Fibroblast of skin of left quadriceps (primary cell): ENCODE results near the gene RESP18.

Source experiments
- DNase-seq, 2 experiments: peaks; one replicate each; pipeline ENCODE4 v3.0.0-alpha.2; 2013; ENCODE audit warnings: low read depth in 2 of 2

The RESP18 gene

GRCh38 chr2:219332542-219332941 is at the start of gene RESP18:
Gene RESP18 (minus strand): TSS chr2:219332744.
- no peak for DNase-seq

DNA sequence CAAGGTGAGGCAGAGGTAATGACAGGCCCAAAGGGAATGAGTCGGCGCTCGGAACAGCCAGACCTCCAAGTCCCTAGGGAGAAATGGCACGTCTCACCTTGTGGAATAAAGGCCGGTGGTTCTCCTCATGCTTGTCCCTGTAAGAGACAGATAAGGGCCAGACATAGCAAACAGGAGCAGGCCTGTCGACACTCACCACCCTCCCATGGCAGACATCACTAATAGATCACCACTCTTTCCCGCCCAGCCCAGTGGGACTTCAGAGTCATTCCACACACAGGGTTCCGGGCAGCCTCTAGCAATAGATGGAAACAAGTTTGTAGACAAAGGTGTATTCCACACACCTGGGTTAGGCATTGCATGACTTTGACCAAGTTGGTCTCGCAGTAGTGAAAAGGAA is 48.9 kb upstream of the RESP18 start:
- DNase-seq = no peak

DNA sequence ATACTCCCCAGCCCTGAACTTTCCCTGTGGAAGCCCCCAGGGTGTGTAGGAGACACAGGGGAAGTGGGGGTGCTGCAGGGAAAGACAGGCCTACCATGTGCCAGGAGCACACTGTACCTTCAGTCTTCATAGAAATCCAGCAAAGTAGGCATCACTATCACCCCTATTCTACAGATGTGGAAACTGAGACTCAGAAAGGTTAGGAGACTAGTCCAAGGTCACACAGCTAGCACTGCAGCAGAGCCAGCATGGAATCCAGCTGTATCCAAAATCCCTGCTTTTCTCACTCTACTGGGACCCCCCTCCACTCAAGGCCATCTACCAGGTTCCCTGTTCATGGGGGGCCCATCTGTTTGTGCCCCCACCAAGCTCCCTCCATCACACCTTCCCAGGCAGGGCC is 48.4 kb upstream of the RESP18 start:
- no peak for DNase-seq

DNA sequence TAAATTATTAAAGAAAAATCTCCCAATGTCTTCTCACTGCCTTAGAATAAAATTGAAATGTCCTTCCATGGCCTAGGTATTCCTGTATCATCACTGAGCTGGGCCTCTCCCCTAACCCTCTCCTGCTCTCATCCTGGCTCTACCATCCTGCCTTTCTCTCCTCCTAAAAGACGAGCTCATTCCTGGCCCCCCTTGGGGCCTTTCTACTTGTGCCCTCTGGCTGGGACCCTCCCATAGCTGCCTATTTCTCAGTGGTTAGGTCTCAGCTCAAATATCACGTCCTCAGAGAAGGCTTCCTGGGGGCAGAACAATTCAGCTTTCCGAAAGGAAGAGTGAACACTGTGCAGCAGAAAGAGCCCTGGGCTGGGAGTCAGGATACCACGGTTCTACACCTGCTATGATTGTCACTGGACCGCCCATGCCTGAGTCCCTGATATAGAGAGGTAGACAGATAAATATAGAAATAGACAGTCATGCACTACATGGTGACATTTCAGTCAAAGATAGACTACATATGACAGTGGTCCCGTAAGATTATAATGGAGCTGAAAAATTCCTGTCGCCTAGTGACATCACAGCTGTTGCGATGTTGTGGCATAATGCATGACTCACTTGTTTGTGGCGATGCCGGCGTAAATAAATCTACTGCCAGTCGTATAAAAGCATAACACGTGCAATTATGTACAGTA is 45.8 kb upstream of the RESP18 start:
- no peak for DNase-seq

GRCh38 chr2:219369447-219369861 is 36.9 kb upstream of the RESP18 start:
- peak in 1 of 2 experiments; percentile 17 for DNase-seq

DNA sequence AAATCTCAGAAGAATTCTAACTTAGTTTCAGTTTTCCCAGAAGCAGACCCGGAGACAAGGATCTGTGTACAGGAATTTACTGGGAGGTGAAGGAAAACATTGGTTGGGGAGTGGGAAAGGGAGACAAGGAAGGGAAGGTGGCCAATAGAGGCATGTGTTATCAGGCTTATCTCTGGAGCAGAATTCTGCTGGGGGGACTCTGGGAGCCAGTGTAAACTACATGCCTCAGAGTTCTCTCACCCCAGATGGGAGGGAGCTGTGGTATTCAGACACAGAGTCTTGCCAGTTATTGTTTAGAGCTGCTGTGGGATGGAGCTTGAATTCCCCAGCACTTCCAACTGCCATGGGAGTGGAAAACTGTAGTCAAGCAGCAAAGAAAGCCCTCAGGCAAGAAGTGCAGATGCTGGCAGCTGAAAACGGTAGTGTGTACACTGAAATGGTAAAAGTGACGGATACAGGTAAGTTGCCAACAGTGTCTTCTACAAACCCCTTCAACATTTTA is 36.2 kb upstream of the RESP18 start:
- peak; percentile 35 to 37 for DNase-seq

DNA sequence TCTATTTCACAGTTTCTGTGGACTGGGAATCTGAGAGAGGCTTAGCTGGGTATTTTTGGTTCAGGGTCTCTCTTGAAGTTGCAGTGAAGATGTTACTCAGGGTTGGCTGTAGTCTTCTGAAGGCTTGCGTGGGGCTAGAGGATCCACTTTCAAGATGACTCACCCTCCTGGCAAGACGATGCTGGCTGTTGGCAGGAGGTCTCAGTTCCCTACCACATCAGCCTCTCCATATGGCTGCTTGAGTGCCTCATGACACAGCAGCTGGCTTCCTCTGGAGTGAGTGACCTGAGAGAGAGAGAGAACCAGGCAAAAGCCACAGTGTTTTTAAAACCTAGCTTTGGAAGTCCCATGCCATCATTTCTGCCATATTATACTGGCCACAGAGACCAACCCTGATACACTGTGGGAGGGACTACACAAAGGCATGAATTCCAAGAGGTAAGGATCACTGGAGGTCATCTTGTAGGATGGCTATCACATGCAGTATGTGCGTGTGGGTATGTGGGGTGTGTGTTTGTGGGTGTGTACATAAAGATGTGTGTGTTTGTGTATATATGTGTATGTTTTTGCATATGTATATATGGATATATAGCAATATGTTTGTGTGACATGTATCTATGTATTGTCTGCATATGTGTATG is 30.1 kb upstream of the RESP18 start:
- peak; percentile 84 to 86 for DNase-seq

GRCh38 chr2:219362072-219362471 is 29.5 kb upstream of the RESP18 start:
- DNase-seq = no peak

DNA sequence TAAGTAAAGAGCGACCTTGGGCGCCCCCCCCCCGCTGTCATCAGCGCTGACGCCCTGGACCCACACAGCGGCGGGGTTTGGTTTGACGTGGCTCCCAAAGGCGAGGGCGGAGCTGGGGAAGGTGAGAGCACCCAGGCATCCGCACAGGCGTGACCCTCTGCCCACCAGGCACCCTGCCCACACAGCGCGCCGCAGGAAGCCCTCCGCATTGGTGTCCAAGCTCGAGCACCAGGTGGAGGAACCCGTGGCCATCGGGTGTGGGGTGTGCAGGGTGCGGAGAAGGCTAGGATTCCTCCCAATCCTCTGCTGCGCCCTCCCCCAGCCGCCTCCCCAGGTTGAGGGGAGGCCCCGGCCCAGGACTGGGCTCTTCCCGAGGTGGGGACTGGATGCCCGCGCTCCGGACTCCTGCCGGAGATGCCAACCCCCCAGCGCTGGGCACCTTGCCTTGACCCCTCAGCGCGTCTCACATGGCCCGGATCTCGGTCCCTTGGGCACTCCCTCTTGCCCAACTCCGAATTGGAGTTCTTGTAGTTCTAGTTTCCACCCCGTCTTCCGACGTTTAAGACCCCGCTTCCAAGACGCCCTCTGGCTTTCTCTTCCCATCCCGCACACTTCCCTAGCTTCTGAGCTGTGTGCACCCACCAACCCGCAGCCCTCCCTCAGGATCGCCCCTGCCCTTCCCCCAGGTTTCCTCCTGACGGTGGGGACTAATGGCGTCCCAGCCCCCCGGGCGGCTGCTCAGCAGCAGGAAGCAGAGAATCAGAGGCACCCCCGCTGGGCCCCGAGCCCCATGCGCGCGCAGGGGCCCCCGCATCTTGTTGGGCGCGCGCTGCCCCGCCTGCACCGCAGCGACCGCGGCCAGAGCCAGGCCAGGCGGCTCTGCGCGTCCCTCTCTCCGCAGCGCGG is 25.9 kb upstream of the RESP18 start:
- no peak for DNase-seq

- DNase-seq = no peak
Measured at GRCh38 chr2:219356834-219357233, 24.3 kb upstream of the RESP18 start.

DNA sequence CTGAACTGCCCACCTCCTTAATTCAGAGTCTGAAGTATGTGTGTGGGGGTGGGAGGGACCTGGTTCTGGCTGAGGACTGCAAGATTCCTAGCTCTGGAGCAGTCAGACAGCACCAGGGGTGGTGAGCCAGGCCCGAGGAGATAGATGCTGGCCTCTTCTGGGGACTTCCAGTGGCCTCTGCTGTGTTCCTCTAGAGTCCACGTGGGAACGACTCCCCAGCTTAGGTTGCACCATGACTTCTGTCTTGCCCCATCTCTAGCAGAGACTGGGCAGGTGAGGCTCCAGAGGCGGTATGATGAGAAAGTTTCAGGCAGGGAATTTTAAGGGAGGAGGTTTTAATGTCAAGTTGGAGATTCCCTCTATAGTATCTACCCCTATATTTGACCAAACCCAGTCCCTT is 22.0 kb upstream of the RESP18 start:
- no peak for DNase-seq

- DNase-seq = no peak
Measured at GRCh38 chr2:219353129-219353528, 20.6 kb upstream of the RESP18 start.

DNA sequence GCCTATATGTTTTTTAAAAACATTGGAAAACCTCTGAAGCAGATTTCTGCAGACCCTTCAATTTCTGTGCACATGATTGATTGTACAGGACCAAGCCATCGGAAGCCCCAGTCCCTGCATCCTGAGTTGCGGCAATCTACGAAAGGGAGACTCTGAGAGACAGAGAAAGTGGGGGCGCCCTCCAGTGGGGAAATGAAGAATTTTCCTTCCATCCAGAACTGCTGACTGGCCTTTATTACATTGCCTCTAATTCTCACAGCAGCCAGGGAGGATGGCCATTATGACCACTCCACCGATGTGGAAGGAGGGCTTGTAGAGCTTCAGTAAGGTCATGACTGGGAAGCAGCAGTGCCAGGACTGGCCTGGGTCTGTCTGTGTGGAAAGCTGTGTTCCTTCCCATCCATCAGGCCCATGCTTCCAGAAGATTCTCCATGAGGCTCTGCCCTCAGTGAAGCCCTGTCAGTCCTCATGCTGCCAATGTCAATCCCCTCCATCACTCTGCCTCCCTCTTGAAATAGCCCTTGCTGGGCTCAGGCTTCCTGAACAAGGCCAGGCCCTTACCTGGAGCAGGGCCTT is 20.0 kb upstream of the RESP18 start:
- DNase-seq = peak; percentile 51 to 52

- peak; percentile 90 for DNase-seq
Measured at GRCh38 chr2:219350710-219351221, 18.2 kb upstream of the RESP18 start.

- DNase-seq = no peak
Measured at GRCh38 chr2:219350215-219350614, 17.7 kb upstream of the RESP18 start.

DNA sequence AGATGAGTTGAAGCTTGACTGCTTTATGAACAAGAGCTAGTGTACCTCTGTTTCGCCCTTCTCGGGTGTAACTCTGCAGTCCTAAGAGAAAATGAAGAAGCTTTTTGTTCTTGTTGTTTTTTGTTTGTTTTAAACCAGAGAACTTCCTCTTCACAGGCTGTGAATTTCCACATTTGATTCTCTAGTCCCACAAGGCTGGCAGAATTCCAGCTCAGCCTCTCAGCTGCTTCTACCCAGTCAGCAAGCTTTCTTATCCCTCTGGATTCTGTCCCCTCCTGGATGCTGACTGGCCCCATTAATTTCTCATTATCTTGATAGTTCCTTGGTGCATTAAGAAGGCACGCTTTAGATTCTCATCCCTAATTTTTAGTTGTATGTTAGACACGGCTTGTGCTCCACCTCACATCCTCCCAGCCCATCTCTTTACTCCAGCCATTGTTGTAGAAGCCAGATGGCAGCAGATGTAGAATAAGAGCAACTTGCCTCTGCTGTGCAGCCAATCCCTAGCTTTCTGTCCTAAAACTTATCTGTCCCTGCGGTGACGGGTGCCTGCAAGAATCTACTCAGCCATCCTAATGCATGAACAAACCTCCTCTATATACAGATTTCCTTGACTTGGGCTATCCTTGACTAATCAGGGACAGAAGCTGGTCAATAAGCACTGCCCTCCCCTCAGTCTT is 12.3 kb upstream of the RESP18 start:
- DNase-seq = no peak

GRCh38 chr2:219335373-219335786 is 2.8 kb upstream of the RESP18 start:
- DNase-seq = no peak

GRCh38 chr2:219334076-219334475 is 1.5 kb upstream of the RESP18 start:
- no peak for DNase-seq

DNA sequence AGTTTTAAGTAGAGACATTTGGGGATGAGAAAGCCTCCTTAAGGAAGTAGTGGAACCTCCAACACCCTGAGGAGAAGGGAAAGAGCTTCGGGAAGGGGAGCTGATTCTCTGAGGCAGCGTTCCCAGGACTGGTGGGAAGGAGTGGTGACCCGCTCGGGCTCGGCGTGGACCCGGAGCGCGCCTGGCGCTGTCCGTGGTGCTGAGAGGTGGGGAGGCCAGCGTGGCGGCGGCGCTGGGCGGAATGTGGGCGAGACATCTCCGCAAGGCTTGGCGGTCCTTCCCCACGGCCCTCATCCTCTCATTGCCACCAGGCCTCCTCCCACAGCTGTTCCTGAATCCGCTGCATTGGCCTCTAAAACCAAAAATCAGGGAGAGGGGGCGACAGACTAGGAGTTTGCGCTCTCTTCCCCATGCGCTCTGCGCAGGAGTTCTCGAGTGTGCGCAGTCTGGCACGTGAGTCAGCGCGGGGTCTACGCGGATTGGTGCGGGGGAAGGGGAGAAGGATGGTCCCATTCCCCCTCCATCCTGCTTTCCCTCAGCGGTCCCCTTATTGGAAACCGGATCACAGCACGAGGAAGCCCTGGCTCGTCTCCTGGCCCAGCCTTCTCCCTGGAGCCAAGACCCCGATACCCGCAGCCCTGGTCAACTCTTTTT is 857 bp downstream of the RESP18 start:
- DNase-seq = peak in 1 of 2 experiments; percentile 11

DNA sequence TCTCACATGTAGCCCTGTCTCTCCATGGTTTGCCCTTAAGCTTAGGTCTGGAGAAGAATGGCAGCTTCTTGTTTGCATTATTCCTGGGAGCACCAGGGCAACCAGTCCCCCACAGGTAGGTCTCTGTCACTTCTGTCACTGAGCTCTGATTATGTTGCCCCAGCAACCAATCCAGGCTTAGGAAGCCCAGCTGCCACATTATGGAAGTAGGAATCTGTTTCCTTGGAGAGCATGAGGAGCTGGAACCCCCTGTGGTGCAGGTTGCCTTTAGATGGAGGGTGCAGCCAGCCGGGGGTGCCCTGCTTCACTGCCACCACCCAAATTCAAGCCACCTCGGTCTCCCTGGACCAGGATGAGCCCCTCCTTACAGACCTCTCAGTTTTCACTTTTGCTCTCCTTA is 4.8 kb downstream of the RESP18 start:
- DNase-seq = no peak
